ENCODE measurements around the gene CBLN3. TPM values are rescaled to one million over a fixed set of nuclear protein-coding genes. Genes with fewer than 3 reads are reported as not detected.

The CBLN3 gene
- total and polyA plus RNA-seq, 4 donors = 0.59 to 2.4 (median 1.5) TPM

- Histone ChIP-seq H3K27me3 (ENCODE audit: control insufficient read depth, insufficient read depth, low read length) (no peaks in the 10 kb centered on the region), H3K9me3 (ENCODE audit: control insufficient read depth, insufficient read depth, low read length) (no peaks in the 10 kb centered on the region), H3K4me3 (ENCODE audit: low read depth, low read length) (no peak overlapping the region), H3K4me1 (ENCODE audit: control insufficient read depth, insufficient read depth, low read length) (no peaks in the 10 kb centered on the region), H3K27ac (ENCODE audit: low read depth, low read length) (no peak overlapping the region), H3K36me3 (ENCODE audit: control insufficient read depth, insufficient read depth, low read length) (no peaks in the 10 kb centered on the region)
- no peak for DNase-seq (ENCODE audit: low read depth in 4 of 6, low spot score in 6 of 6)
- WGBS (ENCODE audit: insufficient coverage) = 87% methylated on average over 2 of the region's 4 CpGs
Observed at GRCh38 chr14:24385524-24385923, 43.9 kb downstream of the CBLN3 start.

DNA sequence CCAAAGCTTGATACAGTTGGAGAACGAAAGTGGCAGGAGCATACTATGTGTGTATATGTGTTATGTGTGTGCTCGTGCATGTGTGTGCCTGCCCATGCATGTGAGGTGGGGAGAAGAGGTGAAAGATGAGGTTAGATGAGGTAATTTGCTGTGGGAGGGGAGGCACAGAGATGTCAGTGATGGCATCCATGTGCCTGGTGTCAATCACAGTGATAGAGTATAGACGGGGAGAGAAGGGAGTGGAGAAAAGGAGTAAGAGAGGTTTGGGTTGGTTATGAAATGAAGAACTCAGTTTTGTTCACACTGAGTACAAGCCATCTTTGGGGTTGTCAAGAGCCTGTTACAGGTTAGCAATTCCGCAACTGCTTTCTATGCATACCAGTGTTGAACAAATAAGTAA, 45.3 kb downstream of the CBLN3 start:
- no peak for DNase-seq (ENCODE audit: low read depth in 4 of 6, low spot score in 6 of 6)
- Histone ChIP-seq H3K4me1 (ENCODE audit: control insufficient read depth, insufficient read depth, low read length) (no peaks in the 10 kb centered on the region), H3K27me3 (ENCODE audit: control insufficient read depth, insufficient read depth, low read length) (no peaks in the 10 kb centered on the region), H3K36me3 (ENCODE audit: control insufficient read depth, insufficient read depth, low read length) (no peaks in the 10 kb centered on the region), H3K9me3 (ENCODE audit: control insufficient read depth, insufficient read depth, low read length) (no peaks in the 10 kb centered on the region), H3K27ac (ENCODE audit: low read depth, low read length) (no peak overlapping the region), H3K4me3 (ENCODE audit: low read depth, low read length) (no peak overlapping the region)
- WGBS (ENCODE audit: insufficient coverage) = 93% methylated on average over 4 of the region's 4 CpGs

- Histone ChIP-seq H3K27me3 (ENCODE audit: control insufficient read depth, insufficient read depth, low read length) (no peaks in the 10 kb centered on the region), H3K4me3 (ENCODE audit: low read depth, low read length) (no peak overlapping the region), H3K27ac (ENCODE audit: low read depth, low read length) (no peak overlapping the region), H3K9me3 (ENCODE audit: control insufficient read depth, insufficient read depth, low read length) (no peaks in the 10 kb centered on the region), H3K4me1 (ENCODE audit: control insufficient read depth, insufficient read depth, low read length) (no peaks in the 10 kb centered on the region), H3K36me3 (ENCODE audit: control insufficient read depth, insufficient read depth, low read length) (peaks cover 5% of the 10 kb centered on the region)
- DNase-seq (ENCODE audit: low read depth in 4 of 6, low spot score in 6 of 6) = no peak
- WGBS (ENCODE audit: insufficient coverage) = 80% methylated on average over 4 of the region's 4 CpGs
Observed at GRCh38 chr14:24382064-24382371, 47.5 kb downstream of the CBLN3 start.

GRCh38 chr14:24381363-24382063, 48.0 kb downstream of the CBLN3 start:
- Histone ChIP-seq H3K27me3 (ENCODE audit: control insufficient read depth, insufficient read depth, low read length) (no peaks in the 10 kb centered on the region), H3K4me3 (ENCODE audit: low read depth, low read length) (no peak overlapping the region), H3K27ac (ENCODE audit: low read depth, low read length) (no peak overlapping the region), H3K36me3 (ENCODE audit: control insufficient read depth, insufficient read depth, low read length) (peaks cover 5% of the 10 kb centered on the region), H3K4me1 (ENCODE audit: control insufficient read depth, insufficient read depth, low read length) (no peaks in the 10 kb centered on the region), H3K9me3 (ENCODE audit: control insufficient read depth, insufficient read depth, low read length) (no peaks in the 10 kb centered on the region)
- 93% methylated on average over 7 of the region's 8 CpGs for WGBS (ENCODE audit: insufficient coverage)
- DNase-seq (ENCODE audit: low read depth in 4 of 6, low spot score in 6 of 6) = no peak

DNA sequence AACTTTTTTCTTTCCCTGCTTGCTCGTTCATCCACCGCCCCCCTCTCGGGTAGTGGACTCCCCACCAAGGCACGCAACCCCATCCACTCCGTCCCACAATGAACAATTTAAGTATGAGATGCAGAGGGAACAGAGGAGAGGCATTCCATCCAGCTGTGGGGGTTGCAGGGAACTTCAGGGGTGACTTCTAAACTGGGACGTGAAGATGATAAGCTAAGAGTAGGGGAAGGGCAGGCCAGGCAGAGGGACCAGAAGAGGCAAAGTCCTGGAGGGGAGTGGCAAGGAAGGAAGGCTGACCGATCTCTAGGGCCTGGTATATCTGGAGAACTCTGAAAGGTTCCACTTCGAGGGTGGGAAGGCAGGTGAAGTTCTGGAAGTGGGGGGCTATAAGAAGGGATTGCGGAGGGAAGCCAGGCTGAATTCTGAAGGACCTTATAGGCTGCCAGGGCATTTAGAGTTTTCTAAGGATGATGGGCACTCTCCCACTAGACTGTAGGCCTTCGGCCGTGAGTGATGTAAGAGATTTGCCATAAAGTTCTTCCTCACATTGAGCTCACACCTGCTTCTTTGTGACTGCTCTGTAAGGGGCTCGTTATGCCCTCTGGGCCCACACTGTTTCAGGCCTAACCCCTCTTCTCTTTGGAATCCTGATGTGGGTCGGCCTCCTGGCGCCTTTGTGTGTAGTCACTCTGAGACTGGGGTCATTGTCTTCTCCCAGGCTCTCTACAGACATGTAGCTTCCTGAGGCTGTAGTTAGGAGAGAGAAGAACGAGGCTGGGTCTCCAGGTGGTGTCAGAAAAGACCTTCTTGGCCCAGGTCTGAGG, 49.3 kb downstream of the CBLN3 start:
- Histone ChIP-seq H3K27ac (ENCODE audit: low read depth, low read length) (no peak overlapping the region), H3K4me3 (ENCODE audit: low read depth, low read length) (no peak overlapping the region), H3K9me3 (ENCODE audit: control insufficient read depth, insufficient read depth, low read length) (no peaks in the 10 kb centered on the region), H3K27me3 (ENCODE audit: control insufficient read depth, insufficient read depth, low read length) (no peaks in the 10 kb centered on the region), H3K4me1 (ENCODE audit: control insufficient read depth, insufficient read depth, low read length) (no peaks in the 10 kb centered on the region), H3K36me3 (ENCODE audit: control insufficient read depth, insufficient read depth, low read length) (peaks cover 11% of the 10 kb centered on the region)
- WGBS (ENCODE audit: insufficient coverage) = 65% methylated on average over 9 of the region's 15 CpGs
- no peak for DNase-seq (ENCODE audit: low read depth in 4 of 6, low spot score in 6 of 6)

- Histone ChIP-seq H3K27ac (ENCODE audit: low read depth, low read length) (no peak overlapping the region), H3K9me3 (ENCODE audit: control insufficient read depth, insufficient read depth, low read length) (no peaks in the 10 kb centered on the region), H3K4me3 (ENCODE audit: low read depth, low read length) (no peak overlapping the region), H3K27me3 (ENCODE audit: control insufficient read depth, insufficient read depth, low read length) (no peaks in the 10 kb centered on the region), H3K4me1 (ENCODE audit: control insufficient read depth, insufficient read depth, low read length) (no peaks in the 10 kb centered on the region), H3K36me3 (ENCODE audit: control insufficient read depth, insufficient read depth, low read length) (peaks cover 11% of the 10 kb centered on the region)
- no peak for DNase-seq (ENCODE audit: low read depth in 4 of 6, low spot score in 6 of 6)
- 73% methylated on average over 7 of the region's 7 CpGs for WGBS (ENCODE audit: insufficient coverage)
Observed at GRCh38 chr14:24378981-24379906, 50.2 kb downstream of the CBLN3 start.

- WGBS (ENCODE audit: insufficient coverage) = no CpG with 5 or more reads among the region's 3 CpGs
- H3K36me3 ChIP-seq (ENCODE audit: control insufficient read depth, insufficient read depth, low read length) = peaks cover 16% of the 10 kb centered on the region
- H3K9me3 ChIP-seq (ENCODE audit: control insufficient read depth, insufficient read depth, low read length) = no peaks in the 10 kb centered on the region
Observed at GRCh38 chr14:24378327-24378726, 51.1 kb downstream of the CBLN3 start.

DNA sequence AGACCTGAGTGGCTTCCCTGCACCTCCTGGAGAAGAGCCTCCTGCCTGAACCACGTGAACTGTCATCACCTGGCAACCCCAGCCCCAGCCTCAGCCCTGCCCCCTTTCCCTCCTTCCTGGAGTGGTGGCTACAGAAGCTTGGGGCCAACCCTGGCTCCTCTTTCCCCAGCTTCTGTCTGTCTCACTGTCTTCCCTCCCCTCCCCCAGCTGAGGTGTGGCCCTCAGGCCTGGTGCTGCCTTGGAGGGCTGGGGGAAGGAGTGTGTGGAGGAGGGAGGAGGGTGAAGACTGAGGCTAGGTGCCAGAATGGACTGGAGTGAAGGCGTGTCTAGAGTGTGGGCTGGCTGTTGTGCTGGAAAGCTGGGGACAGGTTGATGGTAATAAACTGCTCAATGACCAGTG, 51.8 kb downstream of the CBLN3 start:
- H3K9me3 ChIP-seq (ENCODE audit: control insufficient read depth, insufficient read depth, low read length) = no peaks in the 10 kb centered on the region
- DNase-seq (ENCODE audit: low read depth in 4 of 6, low spot score in 6 of 6) = no peak
- no peak overlapping the region for H3K27ac ChIP-seq (ENCODE audit: low read depth, low read length)
- WGBS (ENCODE audit: insufficient coverage) = 89% methylated on average over 2 of the region's 2 CpGs
- H3K36me3 ChIP-seq (ENCODE audit: control insufficient read depth, insufficient read depth, low read length) = peaks cover 16% of the 10 kb centered on the region
- no peaks in the 10 kb centered on the region for H3K27me3 ChIP-seq (ENCODE audit: control insufficient read depth, insufficient read depth, low read length)
- H3K4me3 ChIP-seq (ENCODE audit: low read depth, low read length) = no peak overlapping the region
- H3K4me1 ChIP-seq (ENCODE audit: control insufficient read depth, insufficient read depth, low read length) = peaks cover under 1% of the 10 kb centered on the region

More at GRCh38 chr14:24378327-24378726, 51.1 kb downstream of the CBLN3 start:
- H3K27ac ChIP-seq (ENCODE audit: low read depth, low read length) = no peak overlapping the region
- no peak overlapping the region for H3K4me3 ChIP-seq (ENCODE audit: low read depth, low read length)
- no peak for DNase-seq (ENCODE audit: low read depth in 4 of 6, low spot score in 6 of 6)
- H3K27me3 ChIP-seq (ENCODE audit: control insufficient read depth, insufficient read depth, low read length) = no peaks in the 10 kb centered on the region
- H3K4me1 ChIP-seq (ENCODE audit: control insufficient read depth, insufficient read depth, low read length) = no peaks in the 10 kb centered on the region

DNA sequence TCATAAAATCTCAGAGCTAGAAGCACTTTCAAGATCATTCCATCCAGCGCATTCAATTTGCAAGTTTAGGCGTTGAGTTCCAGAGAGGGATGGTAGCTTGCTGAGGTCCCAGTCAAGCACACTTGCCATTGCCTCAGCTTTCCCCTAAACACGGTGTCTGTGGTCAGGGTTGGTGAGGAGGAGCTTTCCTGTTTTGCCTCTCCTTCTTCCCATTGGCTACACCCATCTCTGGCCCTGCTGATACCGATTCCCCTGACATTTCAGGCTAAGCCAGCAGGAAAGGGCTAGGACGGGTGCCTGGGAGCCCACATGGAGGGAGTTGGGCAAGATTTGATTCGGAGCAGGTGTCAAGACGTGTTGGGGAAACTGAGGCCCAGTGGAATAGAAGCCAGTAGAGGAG, 52.3 kb downstream of the CBLN3 start:
- H3K27ac ChIP-seq (ENCODE audit: low read depth, low read length) = no peak overlapping the region
- WGBS (ENCODE audit: insufficient coverage) = 89% methylated on average over 3 of the region's 7 CpGs
- H3K9me3 ChIP-seq (ENCODE audit: control insufficient read depth, insufficient read depth, low read length) = no peaks in the 10 kb centered on the region
- peaks cover 19% of the 10 kb centered on the region for H3K36me3 ChIP-seq (ENCODE audit: control insufficient read depth, insufficient read depth, low read length)
- H3K4me1 ChIP-seq (ENCODE audit: control insufficient read depth, insufficient read depth, low read length) = peaks cover 5% of the 10 kb centered on the region
- no peak overlapping the region for H3K4me3 ChIP-seq (ENCODE audit: low read depth, low read length)
- no peaks in the 10 kb centered on the region for H3K27me3 ChIP-seq (ENCODE audit: control insufficient read depth, insufficient read depth, low read length)
- DNase-seq (ENCODE audit: low read depth in 4 of 6, low spot score in 6 of 6) = no peak

All from spinal cord (tissue), 10 donors.